GM10266 (cell line): ENCODE results near the gene CCBE1.

Source experiments
- DNase-seq: peaks from one replicate; pipeline ENCODE4 v3.0.0; 2012; ENCODE audit errors: extremely low spot score
- TF ChIP-seq, protein P1 (sequence below): IDR thresholded peaks from 2 replicates; pipeline ENCODE4 v1.5.1; 2012; ENCODE audit warnings: mild to moderate bottlenecking, low read depth; ENCODE audit not compliant: control insufficient read depth, insufficient read depth; ENCODE audit errors: missing control alignments

The CCBE1 gene

DNA sequence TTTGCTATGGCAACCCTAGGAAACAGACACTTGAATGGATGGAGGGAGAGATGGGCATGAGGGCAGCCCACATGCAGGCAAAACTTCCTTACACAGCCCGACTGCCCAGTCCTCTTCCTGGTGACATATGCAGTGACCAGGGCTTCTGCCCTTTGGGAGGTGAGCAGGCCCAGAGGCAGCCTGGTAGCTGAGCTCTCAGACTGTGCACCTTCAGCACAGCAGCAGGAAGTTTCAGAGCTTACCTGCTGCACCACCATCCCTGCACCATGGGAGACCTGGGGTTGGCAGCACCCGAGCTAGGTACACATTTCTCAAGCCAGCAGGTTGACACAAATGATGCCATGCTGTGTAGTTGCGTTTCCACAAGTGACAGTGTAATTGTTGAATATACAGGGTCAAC lies 240.6 kb downstream of the CCBE1 start:
- DNase-seq = no peak
- TF ChIP-seq, protein P1, sequence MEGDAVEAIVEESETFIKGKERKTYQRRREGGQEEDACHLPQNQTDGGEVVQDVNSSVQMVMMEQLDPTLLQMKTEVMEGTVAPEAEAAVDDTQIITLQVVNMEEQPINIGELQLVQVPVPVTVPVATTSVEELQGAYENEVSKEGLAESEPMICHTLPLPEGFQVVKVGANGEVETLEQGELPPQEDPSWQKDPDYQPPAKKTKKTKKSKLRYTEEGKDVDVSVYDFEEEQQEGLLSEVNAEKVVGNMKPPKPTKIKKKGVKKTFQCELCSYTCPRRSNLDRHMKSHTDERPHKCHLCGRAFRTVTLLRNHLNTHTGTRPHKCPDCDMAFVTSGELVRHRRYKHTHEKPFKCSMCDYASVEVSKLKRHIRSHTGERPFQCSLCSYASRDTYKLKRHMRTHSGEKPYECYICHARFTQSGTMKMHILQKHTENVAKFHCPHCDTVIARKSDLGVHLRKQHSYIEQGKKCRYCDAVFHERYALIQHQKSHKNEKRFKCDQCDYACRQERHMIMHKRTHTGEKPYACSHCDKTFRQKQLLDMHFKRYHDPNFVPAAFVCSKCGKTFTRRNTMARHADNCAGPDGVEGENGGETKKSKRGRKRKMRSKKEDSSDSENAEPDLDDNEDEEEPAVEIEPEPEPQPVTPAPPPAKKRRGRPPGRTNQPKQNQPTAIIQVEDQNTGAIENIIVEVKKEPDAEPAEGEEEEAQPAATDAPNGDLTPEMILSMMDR = no peak

- no peak for DNase-seq
- TF ChIP-seq, protein P1 = no peak
Measured at GRCh38 chr18:59455728-59456276, 241.4 kb downstream of the CCBE1 start.

DNA sequence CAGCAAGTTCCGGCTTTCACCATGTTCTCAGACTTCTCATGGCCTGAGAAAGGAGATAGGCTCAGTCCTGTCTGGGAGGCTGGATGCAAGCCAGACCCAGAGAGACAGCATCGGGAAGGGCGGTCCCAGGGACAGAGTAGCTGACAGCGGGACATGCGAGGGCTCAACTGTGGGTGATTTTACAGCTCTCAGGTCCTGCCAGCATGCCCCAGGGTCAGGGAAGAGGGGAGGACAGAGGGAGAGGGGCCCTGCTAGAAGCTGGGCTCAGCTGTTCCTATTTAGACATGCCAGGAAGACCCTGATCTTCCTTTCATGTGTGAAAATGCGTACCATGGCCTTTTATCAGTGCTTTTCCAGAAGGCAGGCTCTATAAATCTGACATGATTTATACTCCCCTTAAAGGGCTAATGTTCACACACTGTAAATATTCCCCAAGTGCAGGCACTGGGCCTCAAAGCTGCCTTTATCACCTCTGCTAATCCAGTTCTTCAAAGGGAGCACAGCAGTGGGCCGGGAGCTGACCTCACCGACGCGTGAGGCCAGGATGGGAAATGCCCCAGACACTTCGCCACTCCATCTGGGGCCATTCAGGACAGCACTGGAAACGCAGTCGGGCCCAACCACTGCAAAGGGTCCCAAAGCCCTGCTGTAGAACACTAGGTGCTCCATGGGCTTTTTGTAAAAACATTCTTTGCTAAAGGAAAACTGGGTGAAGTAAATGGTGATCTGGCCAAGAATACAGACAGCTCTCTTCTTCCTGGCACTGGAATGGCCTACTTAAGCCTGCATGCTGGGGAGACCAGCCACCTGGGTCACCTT lies 242.1 kb downstream of the CCBE1 start:
- no peak for DNase-seq
- TF ChIP-seq, protein P1 = no peak

DNA sequence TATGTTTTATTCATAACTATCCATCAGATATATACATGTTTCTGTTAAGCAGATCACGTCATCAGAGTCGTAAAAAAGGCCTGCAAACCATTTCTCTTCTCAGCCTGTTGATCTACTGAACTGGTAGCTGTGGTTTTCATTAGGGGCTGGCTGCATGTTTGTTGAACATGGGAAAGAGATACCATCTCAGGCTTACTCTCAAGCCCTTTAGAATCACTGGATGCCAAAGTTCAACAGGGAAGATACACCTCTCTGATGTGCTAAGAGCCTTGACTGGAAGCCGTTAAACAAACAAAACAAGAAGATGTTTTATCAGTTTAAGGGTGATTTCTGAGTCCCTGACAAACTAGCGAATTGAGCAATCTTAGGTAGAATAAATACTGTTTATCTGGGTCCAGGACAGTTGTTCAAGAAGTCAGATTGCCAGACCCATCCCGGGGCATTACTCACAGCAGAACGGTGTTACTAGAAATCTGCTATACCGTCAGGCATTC lies 243.7 kb downstream of the CCBE1 start:
- TF ChIP-seq, protein P1 = no peak
- no peak for DNase-seq

GRCh38 chr18:59451963-59452362 lies 245.3 kb downstream of the CCBE1 start:
- DNase-seq = no peak
- TF ChIP-seq, protein P1 = no peak

DNA sequence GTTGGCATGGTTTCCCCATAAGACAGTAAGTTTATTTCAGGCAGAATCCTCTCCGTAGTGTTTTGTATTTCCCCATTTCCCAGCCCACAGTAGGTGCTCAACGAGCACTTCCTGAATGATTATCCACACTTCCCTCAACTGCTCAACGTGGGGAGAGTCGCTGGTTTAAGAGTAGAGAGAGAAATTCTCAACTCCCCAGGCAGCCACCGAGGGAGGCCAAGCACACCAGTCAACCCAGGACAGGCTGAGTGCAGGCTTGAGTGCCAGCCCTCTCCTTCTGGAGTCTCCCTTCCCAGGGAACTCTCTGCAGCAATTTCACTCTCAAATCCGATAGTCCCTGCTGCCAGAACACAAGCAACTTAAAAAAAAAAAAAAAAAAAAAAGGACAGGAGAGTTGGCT lies 246.2 kb downstream of the CCBE1 start:
- TF ChIP-seq, protein P1 = no peak
- no peak for DNase-seq

GRCh38 chr18:59448546-59448945 lies 248.7 kb downstream of the CCBE1 start:
- no peak for DNase-seq
- TF ChIP-seq, protein P1 = no peak
